ENCODE results near the gene NIM1K.

- no peak for TF ChIP-seq POLR2AphosphoS5 (IDR thresholded peaks at IDR 0.05; ENCODE audit: low read depth, low read length)
- TF ChIP-seq POLR2A (IDR thresholded peaks at IDR 0.05; ENCODE audit: low read depth, low read length): no peak
- no peak for TF ChIP-seq TAF1 (IDR thresholded peaks at IDR 0.05; ENCODE audit: low read depth, low read length)
These were observed 16.6 kb downstream of the NIM1K start for GRCh38 chr5:43208658-43209057.
